K562 (cell line): Measurements from ENCODE around the gene GINS3. TPM values are rescaled to one million over a fixed set of nuclear protein-coding genes. Genes with fewer than 3 reads are reported as not detected.

Experiments
- BACH1 ChIP-seq: fragments of 200-800 bp; sonication (Bioruptor generic); IDR thresholded peaks from 2 replicates; pipeline ENCODE4 v1.6.1; 2016; ENCODE audit warnings: missing genetic modification characterization, missing compliant biosample characterization
- BCL6 ChIP-seq: fragments of 250-450 bp; sonication (Bioruptor Pico); IDR thresholded peaks from 2 replicates; pipeline ENCODE4 v1.4.0; 2020
- BCLAF1 ChIP-seq, 2 experiments: fragments of 450-650 bp in 1 of 2; IDR thresholded peaks; 2 replicates each; pipeline ENCODE4 v1.6.1; 2011 to 2017; ENCODE audit warnings: low read depth in 2 of 2, antibody characterized with exemption in 1 of 2, borderline replicate concordance in 1 of 2, low read length in 1 of 2, mild to moderate bottlenecking in 1 of 2, mixed read lengths in 1 of 2; ENCODE audit not compliant: control insufficient read depth in 1 of 2
- CREM ChIP-seq: IDR thresholded peaks from 2 replicates; pipeline ENCODE4 v1.6.1; 2014; ENCODE audit warnings: antibody characterized with exemption, low read depth
- CTCFL ChIP-seq: IDR thresholded peaks from 2 replicates; pipeline ENCODE4 v1.6.1; 2011; ENCODE audit warnings: borderline replicate concordance, low read depth, mild to moderate bottlenecking, moderate library complexity, low read length; ENCODE audit not compliant: insufficient read depth, poor library complexity, severe bottlenecking
- GTF2A2 ChIP-seq: IDR thresholded peaks from 2 replicates; pipeline ENCODE4 v1.6.1; 2016; ENCODE audit warnings: mild to moderate bottlenecking, missing genetic modification characterization, missing compliant biosample characterization
- HBP1 ChIP-seq: fragments of 450-650 bp; formaldehyde crosslinking; IDR thresholded peaks from 2 replicates; pipeline ENCODE4 v1.4.0; 2022; ENCODE audit warnings: missing genetic modification characterization
- HNRNPL ChIP-seq: fragments of 200-400 bp; formaldehyde crosslinking; IDR thresholded peaks from 2 replicates; pipeline ENCODE4 v1.6.1; 2017; ENCODE audit warnings: low read depth, mild to moderate bottlenecking, low read length
- KDM5B ChIP-seq: fragments of 200-600 bp; sonication (generic); IDR thresholded peaks from 2 replicates; pipeline ENCODE4 v1.6.1; 2012; ENCODE audit warnings: low read depth, mild to moderate bottlenecking, moderate library complexity, low read length, control low read depth, inconsistent platforms; ENCODE audit not compliant: insufficient replicate concordance
- MECOM ChIP-seq: fragments of 250-450 bp; sonication (Bioruptor Pico); IDR thresholded peaks from 2 replicates; pipeline ENCODE4 v1.8.0; 2022; ENCODE audit warnings: inconsistent platforms
- PML ChIP-seq: IDR thresholded peaks from 2 replicates; pipeline ENCODE4 v1.6.1; 2012; ENCODE audit warnings: low read length, inconsistent platforms
- RCOR1 ChIP-seq, 2 experiments: IDR thresholded peaks; 2 replicates each; pipeline ENCODE4 v1.6.1; 2012; ENCODE audit warnings: low read depth in 2 of 2, low read length in 2 of 2, borderline replicate concordance in 1 of 2, improper control_type of control experiment in 1 of 2
- RNF219 ChIP-seq: fragments of 250-450 bp; sonication (Bioruptor Pico); IDR thresholded peaks from 2 replicates; pipeline ENCODE4 v1.5.0; 2022; ENCODE audit warnings: mild to moderate bottlenecking
- UBTF ChIP-seq, 2 experiments: IDR thresholded peaks; 2 replicates each; pipeline ENCODE4 v1.6.1; 2012; ENCODE audit warnings: improper control_type of control experiment in 2 of 2, low read depth in 2 of 2, low read length in 2 of 2, borderline replicate concordance in 1 of 2
- ZNF644 ChIP-seq: fragments of 200-800 bp; sonication (Bioruptor generic); IDR thresholded peaks from 2 replicates; pipeline ENCODE4 v1.6.1; 2016; ENCODE audit warnings: low read depth, missing genetic modification characterization, missing compliant biosample characterization
- ZNF79 ChIP-seq: fragments of 250-450 bp; sonication (Bioruptor Pico); IDR thresholded peaks from 2 replicates; pipeline ENCODE4 v1.4.0; 2020; ENCODE audit warnings: low read depth, mild to moderate bottlenecking, moderate library complexity
- polyA plus RNA-seq, 8 experiments: library from polyadenylated mRNA; depleted of rRNA in 4 of 8; stranded (reverse) in 5 of 8; unstranded in 3 of 8; fragments of >200 nt; fragmentation: Nextera tagmentation in 2 of 8; fragmentation: Illumina TruSeq in 1 of 8; extraction: Ambion mirVana in 2 of 8; extraction: Trizol in 1 of 8; gene quantifications; 2 replicates each; pipeline versions ENCODE4 v1.2.1 to v1.2.3, GENCODE V29; 2011 to 2014; ENCODE audit warnings: inconsistent platforms in 1 of 8, missing spikeins in 1 of 8
- total RNA-seq, 7 experiments: library from RNA; depleted of rRNA in 6 of 7; stranded (reverse); fragments of >200 nt in 6 of 7; fragmentation: Illumina TruSeq in 2 of 7; extraction: Trizol in 2 of 7; gene quantifications; 2 replicates each; pipeline versions ENCODE4 v1.2.1 to v1.2.3, GENCODE V29; 2011 to 2021; ENCODE audit warnings: low replicate concordance in 1 of 7

GINS3 gene
- total and polyA plus RNA-seq, 9 of the 15 experiments (the other 6 are each of a cell fraction or from before 2014, with no cell fraction given) = 17.8 to 31.9 (median 25.4) TPM

GRCh38 chr16:58433569-58433951, 41.3 kb downstream of the GINS3 start (continued):
- TF ChIP-seq RNF219 (CRISPR knock-in tag) (no peak), ZNF644 (peak; percentile 82), KDM5B (no peak), CTCFL (no peak), ZNF79 (peak; percentile 75), BACH1 (tag) (peak; percentile 74; the same call in 1 of the 2 replicates), MECOM (CRISPR knock-in tag) (peak; percentile 50), BCL6 (peak; percentile 93), HBP1 (CRISPR knock-in tag) (peak; percentile 63; the same call in 1 of the 2 replicates), UBTF (IDR thresholded peaks at IDR 0.05; ENCODE audit: borderline replicate concordance in 1 of 2, low read depth in 2 of 2, low read length in 2 of 2) (no peak), CREM (peak; percentile 33; the same call in 1 of the 2 replicates), RCOR1 (IDR thresholded peaks at IDR 0.05; ENCODE audit: borderline replicate concordance in 1 of 2, low read depth in 2 of 2, low read length in 2 of 2) (no peak), HNRNPL (no peak), PML (no peak), BCLAF1 (IDR thresholded peaks at IDR 0.05; ENCODE audit: borderline replicate concordance in 1 of 2, control insufficient read depth in 1 of 2, low read depth in 2 of 2, low read length in 1 of 2) (no peak), GTF2A2 (tag) (peak; percentile 88)
